Activated T-helper 2 cell treated with anti-CD3 and anti-CD28 coated beads, Interferon-gamma antibody, Interleukin-2, Interleukin-4, amounts not matched to agents 10 μg/mL and 5 μg/mL and 100 μg/mL, durations not matched to agents 14 hours and 24 hours and 36 hours (primary cell): Measurements from ENCODE around the gene C14orf119. TPM values are rescaled to one million over a fixed set of nuclear protein-coding genes. Genes with fewer than 3 reads are reported as not detected.

Experiments used
- DNase-seq: peaks from one replicate; pipeline ENCODE4 v3.0.0; 2021; ENCODE audit warnings: low spot score
- H3K27ac Mint-ChIP-seq: one replicate; pipeline ENCODE4 v1.8.0; 2021; ENCODE audit warnings: mixed read lengths
- H3K27me3 Mint-ChIP-seq: one replicate; pipeline ENCODE4 v1.8.0; 2021; ENCODE audit warnings: low read depth, mixed read lengths
- H3K36me3 Mint-ChIP-seq: one replicate; pipeline ENCODE4 v1.8.0; 2021; ENCODE audit warnings: low read depth, mixed read lengths
- H3K4me1 Mint-ChIP-seq: one replicate; pipeline ENCODE4 v1.8.0; 2021; ENCODE audit warnings: low read depth, mixed read lengths
- H3K4me3 Mint-ChIP-seq: one replicate; pipeline ENCODE4 v1.8.0; 2021; ENCODE audit warnings: low read depth, mild to moderate bottlenecking, moderate library complexity, mixed read lengths
- H3K9me3 Mint-ChIP-seq: one replicate; pipeline ENCODE4 v1.8.0; 2021; ENCODE audit warnings: mixed read lengths
- intact Hi-C: fragments of 100-400 bp; cut with micrococcal nuclease; formaldehyde crosslinking; loops from one replicate; pipeline ENCODE4 v1.15.1; 2023
- total RNA-seq: library from RNA; stranded (reverse); gene quantifications from 2 replicates; pipeline ENCODE4 v1.2.3, GENCODE V29; 2022

Gene C14orf119
- total RNA-seq, 1 donor from 2014 or later = 57.7 TPM

DNA sequence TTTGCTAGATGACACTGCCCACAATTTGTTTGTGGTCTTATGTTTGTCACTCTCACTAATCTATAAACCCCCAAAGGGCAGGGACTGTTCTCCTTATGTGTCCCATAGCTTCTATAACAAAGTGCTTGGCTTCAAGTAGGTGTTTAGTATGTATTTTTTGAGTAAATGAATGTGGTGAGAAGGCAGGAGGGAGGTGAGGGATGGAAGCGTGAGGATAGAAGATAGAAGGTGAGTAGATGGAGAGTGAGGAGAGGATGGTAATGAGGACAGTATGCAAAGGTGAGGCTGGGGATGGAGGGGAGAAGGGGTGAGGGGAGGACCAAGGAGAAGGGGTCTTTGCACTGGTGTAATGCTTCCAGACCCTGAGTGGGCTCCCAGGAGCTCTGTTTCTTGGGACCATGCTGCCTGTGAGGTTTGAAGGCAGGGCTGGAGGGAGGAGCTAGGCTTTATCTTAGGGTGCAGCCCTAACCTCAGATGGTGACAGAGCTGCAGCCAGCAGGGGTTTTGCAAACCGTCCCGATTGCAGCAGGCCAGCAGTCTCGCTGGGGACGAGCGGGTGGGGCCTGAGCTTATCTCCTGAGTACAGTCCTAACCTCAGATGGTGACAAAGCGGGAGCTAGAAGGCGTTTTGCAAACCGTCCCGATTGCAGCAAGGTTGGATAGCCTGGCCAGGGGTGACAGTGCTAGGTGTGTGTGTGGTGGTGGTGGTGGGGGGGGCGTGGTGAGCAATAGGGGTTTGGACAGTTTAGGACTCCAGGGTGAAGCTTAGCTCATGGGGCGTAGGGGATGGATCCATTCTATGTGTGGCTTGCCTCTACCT is 17.3 kb downstream of the C14orf119 start:
- intact Hi-C loops = no loop called here

DNA sequence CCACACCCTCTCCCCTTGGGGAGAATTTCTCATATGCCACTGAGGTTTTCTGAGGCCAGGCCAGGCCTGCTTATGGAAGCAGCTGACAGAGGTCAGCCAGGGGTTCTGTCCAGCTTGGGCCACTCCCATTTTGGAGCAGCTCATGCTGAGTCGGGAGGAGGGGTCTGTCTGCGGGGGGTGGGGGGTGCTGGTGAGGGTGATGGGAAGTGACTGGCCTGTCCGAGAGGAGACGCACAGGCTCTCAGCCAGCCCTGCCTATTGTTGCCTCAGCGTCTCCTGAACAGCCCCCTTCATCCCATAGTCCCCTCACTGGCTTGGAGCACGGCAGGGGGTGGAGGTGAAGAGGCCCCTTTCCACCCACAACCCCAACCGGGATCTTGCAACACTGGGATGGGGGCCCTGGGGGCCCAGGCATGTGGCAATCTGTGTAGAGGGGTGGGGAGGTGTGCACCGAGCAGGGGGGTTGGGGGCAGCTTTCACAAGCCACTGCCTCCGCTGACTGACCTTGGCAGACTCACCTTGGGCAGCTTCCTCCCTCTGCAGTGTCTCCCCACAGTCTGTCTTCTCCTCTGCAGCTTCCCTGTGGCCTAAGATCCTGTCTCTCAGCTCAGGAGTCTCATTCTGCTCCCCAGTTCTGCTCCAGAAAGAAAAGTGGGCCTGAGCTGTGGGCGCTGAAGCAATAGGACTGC is 18.3 kb downstream of the C14orf119 start:
- no peaks in the 10 kb centered on the region for H3K36me3 Mint-ChIP-seq
- no peak overlapping the region for H3K4me3 Mint-ChIP-seq
- H3K27me3 Mint-ChIP-seq = no peaks in the 10 kb centered on the region
- no peak overlapping the region for H3K27ac Mint-ChIP-seq
- peaks cover 10% of the 10 kb centered on the region for H3K4me1 Mint-ChIP-seq
- DNase-seq = no peak
- intact Hi-C loops = no loop called here
- no peaks in the 10 kb centered on the region for H3K9me3 Mint-ChIP-seq

More for the DNA sequence above, 17.3 kb downstream of the C14orf119 start:
- Mint-ChIP-seq H3K4me3 (no peak overlapping the region), H3K9me3 (no peaks in the 10 kb centered on the region), H3K4me1 (peaks cover 10% of the 10 kb centered on the region), H3K27ac (no peak overlapping the region), H3K27me3 (no peaks in the 10 kb centered on the region), H3K36me3 (no peaks in the 10 kb centered on the region)
- no peak for DNase-seq

DNA sequence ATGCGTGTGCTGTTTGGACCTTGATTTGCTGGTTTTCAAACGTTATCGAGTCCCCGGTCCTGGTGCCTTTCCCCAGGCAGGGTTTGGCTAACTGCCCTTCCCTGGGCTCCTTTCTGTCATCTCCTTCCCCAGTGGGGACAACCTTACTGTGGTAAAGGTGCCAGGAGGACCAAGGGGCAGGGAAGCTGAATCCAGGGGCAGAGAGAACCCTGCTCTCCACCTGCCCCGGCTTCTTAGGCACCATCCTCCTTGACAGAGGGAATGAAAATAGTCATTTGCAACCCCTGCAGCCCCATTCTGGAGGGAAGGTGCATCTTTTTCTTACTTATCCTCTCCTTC is 18.8 kb downstream of the C14orf119 start:
- Mint-ChIP-seq H3K27me3 (no peaks in the 10 kb centered on the region), H3K27ac (no peak overlapping the region)

GRCh38 chr14:23114669-23115038 is 19.3 kb downstream of the C14orf119 start:
- H3K4me3 Mint-ChIP-seq = no peak overlapping the region
- no peaks in the 10 kb centered on the region for H3K9me3 Mint-ChIP-seq
- no peaks in the 10 kb centered on the region for H3K27me3 Mint-ChIP-seq
- DNase-seq = no peak
- H3K36me3 Mint-ChIP-seq = no peaks in the 10 kb centered on the region
- no peak overlapping the region for H3K27ac Mint-ChIP-seq
- intact Hi-C loops = no loop called here
- peaks cover 11% of the 10 kb centered on the region for H3K4me1 Mint-ChIP-seq

More for the DNA sequence above, 18.8 kb downstream of the C14orf119 start:
- intact Hi-C loops = no loop called here
- H3K36me3 Mint-ChIP-seq = no peaks in the 10 kb centered on the region
- no peak for DNase-seq
- peaks cover 10% of the 10 kb centered on the region for H3K4me1 Mint-ChIP-seq
- H3K4me3 Mint-ChIP-seq = no peak overlapping the region
- H3K9me3 Mint-ChIP-seq = no peaks in the 10 kb centered on the region

GRCh38 chr14:23115039-23115731 is 19.9 kb downstream of the C14orf119 start:
- Mint-ChIP-seq H3K9me3 (no peaks in the 10 kb centered on the region), H3K27ac (no peak overlapping the region), H3K4me1 (peaks cover 13% of the 10 kb centered on the region), H3K4me3 (no peak overlapping the region), H3K27me3 (no peaks in the 10 kb centered on the region), H3K36me3 (no peaks in the 10 kb centered on the region)
- intact Hi-C loops = no loop called here
- DNase-seq = no peak

- no peaks in the 10 kb centered on the region for H3K9me3 Mint-ChIP-seq
- no peak overlapping the region for H3K4me3 Mint-ChIP-seq
- no peaks in the 10 kb centered on the region for H3K36me3 Mint-ChIP-seq
- no peak for DNase-seq
- peaks cover 20% of the 10 kb centered on the region for H3K4me1 Mint-ChIP-seq
- intact Hi-C loops = no loop called here
- H3K27me3 Mint-ChIP-seq = no peaks in the 10 kb centered on the region
- no peak overlapping the region for H3K27ac Mint-ChIP-seq
Measured at GRCh38 chr14:23115918-23116317, 20.6 kb downstream of the C14orf119 start.

DNA sequence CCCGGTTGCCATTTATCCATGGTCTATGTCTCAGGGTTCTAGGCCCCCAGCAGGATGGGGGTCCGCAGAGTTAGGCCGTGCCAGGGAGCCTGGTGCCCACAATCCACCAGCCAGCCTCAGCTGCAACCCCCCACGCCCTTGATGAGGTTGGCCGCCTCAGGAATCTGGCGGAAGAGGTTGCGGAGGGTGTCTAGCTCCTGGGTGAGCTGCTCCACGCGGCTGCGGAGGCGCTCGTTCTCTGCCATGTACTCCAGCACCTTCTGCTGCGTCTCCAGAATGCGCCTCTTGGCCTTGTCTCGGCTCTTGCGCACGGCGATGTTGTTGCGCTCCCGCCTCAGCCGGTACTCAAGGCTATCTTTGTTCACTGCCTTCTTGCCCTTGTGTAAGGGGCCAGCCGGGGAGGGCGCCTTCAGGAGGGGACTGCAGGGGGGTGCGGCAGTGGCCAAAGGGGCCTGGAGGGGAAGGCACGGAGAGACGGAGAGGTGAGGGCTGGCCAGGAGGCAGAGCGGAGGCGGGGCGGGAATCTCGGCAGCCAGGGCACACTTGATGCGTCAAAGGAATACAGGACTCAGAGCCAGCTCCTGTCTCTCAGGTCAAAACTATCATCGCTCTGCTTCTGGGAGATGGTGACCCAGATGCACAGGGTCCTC is 22.2 kb downstream of the C14orf119 start:
- DNase-seq = no peak
- H3K4me3 Mint-ChIP-seq = no peak overlapping the region
- no peak overlapping the region for H3K27ac Mint-ChIP-seq
- no peaks in the 10 kb centered on the region for H3K27me3 Mint-ChIP-seq
- H3K4me1 Mint-ChIP-seq = peaks cover 26% of the 10 kb centered on the region
- no peaks in the 10 kb centered on the region for H3K36me3 Mint-ChIP-seq
- intact Hi-C loops = no loop called here
- no peaks in the 10 kb centered on the region for H3K9me3 Mint-ChIP-seq

GRCh38 chr14:23118506-23119362 is 23.4 kb downstream of the C14orf119 start, which contains the start of gene CEBPE:
Gene CEBPE (minus strand): TSS chr14:23119255. CDS start chr14:23119091, 164 bp downstream.
- H3K9me3 Mint-ChIP-seq = no peaks in the 10 kb centered on the region
- H3K27me3 Mint-ChIP-seq = no peaks in the 10 kb centered on the region
- intact Hi-C loops = no loop called here
- H3K36me3 Mint-ChIP-seq = no peaks in the 10 kb centered on the region
- H3K4me1 Mint-ChIP-seq = peaks cover 26% of the 10 kb centered on the region
- H3K4me3 Mint-ChIP-seq = no peak within 1 kb of the TSS
- peak within 1 kb of the TSS; percentile 64 for H3K27ac Mint-ChIP-seq
- no peak for DNase-seq

DNA sequence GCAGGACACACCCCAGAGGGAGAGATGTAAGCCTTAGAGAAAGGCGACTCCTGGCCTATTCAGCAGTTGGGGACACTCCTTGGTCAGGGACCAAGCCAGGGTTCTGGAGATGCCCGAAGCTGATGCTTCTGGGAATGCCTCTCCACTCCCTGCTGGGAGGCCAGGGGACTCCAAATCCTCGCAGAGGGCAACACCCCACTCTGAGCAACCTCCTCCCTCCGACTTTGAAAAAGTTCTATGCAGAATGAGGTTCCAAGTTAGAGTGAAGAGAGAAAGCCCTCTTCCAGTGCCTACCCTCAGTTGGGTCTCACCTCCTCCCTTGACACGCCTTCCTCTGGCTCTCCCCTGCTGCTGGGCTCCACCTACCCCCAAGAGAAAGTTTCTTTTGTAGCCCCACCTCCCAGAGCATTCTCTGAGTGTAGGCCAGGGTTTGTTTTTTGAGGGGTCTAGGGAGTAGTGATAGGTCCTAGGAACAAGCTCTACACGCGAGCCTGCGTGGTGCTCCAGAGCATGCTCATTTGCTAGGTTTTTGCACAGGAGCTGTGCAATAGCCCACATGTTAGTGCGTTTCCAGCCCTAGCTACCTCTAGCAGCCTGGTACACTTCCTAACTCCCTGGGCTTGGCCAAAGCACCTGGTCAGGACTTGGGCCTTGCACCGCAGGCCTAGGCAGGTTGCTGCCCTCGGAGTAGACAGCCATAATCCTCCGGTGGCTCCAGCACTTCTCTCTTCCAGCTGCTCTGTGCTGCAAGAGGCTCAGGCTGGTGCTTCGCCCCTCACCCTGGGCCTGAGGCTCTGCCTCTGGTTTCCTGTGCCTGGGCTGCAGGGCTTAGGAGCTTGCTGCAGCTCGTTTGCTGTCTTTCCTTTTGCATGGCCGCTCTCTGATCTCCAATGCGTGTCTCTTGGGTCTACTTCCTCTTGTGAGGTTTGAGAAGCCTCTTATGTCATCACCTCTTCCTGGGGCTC is 24.3 kb downstream of the C14orf119 start:
- intact Hi-C loops = loop anchor here (1.0 to 5.0 kb wide), 3 partner anchors 38 to 182 kb away; no protein-coding TSS in a partner anchor
- Mint-ChIP-seq H3K36me3 (no peaks in the 10 kb centered on the region), H3K9me3 (no peaks in the 10 kb centered on the region), H3K4me3 (no peak overlapping the region), H3K27me3 (no peaks in the 10 kb centered on the region), H3K27ac (peak overlapping the region; percentile 64), H3K4me1 (peaks cover 23% of the 10 kb centered on the region)
- no peak for DNase-seq

DNA sequence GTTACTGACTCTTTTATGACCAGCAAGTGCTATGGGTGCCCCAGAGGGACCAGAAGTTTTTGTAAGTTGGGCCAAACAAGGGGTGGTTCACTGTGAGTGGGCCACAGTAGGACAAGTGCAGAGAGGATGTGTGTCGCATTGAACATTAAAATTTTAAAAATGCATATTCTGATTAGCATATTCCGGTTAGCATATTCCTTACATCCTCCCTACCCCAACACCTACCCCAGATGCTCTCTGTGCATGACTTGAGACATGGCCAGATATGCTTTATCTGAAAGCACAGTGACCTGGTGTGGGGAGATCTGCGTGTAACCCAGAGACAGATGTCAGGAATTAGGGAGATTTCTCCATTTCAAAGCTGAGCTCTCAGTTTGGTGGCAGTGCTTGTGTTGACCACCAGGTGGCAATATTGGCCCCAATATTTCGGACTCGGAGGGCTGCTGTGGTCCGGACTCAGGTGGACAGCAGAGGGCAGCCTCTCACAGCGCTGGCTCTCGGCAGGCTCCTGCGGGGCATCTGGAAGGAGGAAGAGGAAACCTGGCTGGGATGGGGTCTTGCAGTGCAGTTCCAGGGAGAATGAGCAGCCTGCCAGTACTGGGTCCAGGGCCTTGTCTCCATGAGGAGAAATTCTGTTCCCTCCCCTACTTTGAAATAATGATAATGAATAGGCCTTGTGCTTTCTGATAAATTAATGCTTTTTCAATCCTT is 25.4 kb downstream of the C14orf119 start:
- no peak overlapping the region for H3K4me3 Mint-ChIP-seq
- H3K9me3 Mint-ChIP-seq = no peaks in the 10 kb centered on the region
- H3K36me3 Mint-ChIP-seq = no peaks in the 10 kb centered on the region
- H3K4me1 Mint-ChIP-seq = peaks cover 17% of the 10 kb centered on the region
- H3K27ac Mint-ChIP-seq = peak overlapping the region; percentile 64
- intact Hi-C loops = loop anchor here (1.0 to 5.0 kb wide), 3 partner anchors 37 to 181 kb away; no protein-coding TSS in a partner anchor
- peak; percentile 73 for DNase-seq
- H3K27me3 Mint-ChIP-seq = no peaks in the 10 kb centered on the region
